ENCODE measurements around the gene MIPEP.

DNA sequence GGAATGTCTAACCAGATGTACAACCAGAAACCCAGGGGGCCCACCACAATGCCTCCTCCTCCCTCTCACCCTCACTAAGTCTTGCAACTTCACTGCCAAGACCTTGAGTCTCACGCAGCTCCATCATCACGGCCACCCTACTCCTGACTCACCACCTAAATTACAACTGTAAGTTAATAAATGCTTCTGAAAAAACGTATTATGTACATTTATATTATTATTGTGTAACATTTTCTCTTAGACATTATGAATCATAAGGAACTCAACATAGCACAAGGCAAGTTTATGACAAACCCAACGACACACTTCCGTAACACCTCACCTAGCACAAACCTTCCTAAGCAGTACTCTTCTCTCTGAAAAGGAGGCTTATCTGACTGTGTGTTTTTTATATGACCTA, 20.7 kb downstream of the MIPEP start:
- TF ChIP-seq, protein P1, sequence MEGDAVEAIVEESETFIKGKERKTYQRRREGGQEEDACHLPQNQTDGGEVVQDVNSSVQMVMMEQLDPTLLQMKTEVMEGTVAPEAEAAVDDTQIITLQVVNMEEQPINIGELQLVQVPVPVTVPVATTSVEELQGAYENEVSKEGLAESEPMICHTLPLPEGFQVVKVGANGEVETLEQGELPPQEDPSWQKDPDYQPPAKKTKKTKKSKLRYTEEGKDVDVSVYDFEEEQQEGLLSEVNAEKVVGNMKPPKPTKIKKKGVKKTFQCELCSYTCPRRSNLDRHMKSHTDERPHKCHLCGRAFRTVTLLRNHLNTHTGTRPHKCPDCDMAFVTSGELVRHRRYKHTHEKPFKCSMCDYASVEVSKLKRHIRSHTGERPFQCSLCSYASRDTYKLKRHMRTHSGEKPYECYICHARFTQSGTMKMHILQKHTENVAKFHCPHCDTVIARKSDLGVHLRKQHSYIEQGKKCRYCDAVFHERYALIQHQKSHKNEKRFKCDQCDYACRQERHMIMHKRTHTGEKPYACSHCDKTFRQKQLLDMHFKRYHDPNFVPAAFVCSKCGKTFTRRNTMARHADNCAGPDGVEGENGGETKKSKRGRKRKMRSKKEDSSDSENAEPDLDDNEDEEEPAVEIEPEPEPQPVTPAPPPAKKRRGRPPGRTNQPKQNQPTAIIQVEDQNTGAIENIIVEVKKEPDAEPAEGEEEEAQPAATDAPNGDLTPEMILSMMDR (conservative IDR thresholded peaks at IDR 0.05; ENCODE audit: low read depth, low read length): no peak
- no peak for TF ChIP-seq EZH2 (IDR thresholded peaks at IDR 0.05; ENCODE audit: borderline replicate concordance, low read depth, low read length, poor library complexity, severe bottlenecking)
